ENCODE measurements around the gene PPP2R5C.

The PPP2R5C gene

DNA sequence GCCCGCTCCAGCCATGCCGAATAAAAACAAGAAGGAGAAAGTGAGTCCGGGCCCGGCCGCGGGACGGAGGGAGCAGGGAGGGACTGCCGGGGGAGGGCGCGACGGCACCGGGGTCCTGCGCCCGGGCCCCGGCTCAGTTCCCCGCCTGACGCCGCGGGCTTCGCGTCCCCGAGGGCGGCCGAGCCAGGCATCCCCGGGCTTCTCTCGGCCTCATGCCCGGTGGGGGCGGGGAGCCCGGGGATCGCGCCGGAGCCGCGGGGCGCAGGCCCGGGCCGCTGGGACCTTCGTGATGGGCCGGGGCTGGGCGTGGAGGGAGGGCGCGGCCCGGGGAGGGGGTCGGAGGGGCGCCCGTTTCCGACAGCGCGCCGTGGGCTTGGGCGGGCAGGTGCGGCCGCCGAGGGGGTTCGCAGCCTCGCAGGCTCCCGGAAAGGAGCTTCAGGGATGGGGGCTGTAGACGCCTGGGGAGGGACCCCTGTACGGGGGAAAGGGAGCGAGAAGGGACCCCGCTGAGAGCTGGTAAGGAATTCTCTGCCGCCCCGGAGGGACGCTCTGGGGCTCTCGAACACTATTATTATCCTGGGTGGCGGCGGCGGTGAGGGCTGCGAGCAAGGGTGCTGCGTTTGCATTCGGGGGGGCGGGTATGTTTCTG lies 496 bp downstream of the PPP2R5C start (continued):
- TF ChIP-seq, protein P1, sequence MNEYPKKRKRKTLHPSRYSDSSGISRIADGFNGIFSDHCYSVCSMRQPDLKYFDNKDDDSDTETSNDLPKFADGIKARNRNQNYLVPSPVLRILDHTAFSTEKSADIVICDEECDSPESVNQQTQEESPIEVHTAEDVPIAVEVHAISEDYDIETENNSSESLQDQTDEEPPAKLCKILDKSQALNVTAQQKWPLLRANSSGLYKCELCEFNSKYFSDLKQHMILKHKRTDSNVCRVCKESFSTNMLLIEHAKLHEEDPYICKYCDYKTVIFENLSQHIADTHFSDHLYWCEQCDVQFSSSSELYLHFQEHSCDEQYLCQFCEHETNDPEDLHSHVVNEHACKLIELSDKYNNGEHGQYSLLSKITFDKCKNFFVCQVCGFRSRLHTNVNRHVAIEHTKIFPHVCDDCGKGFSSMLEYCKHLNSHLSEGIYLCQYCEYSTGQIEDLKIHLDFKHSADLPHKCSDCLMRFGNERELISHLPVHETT (tag by site-specific recombination; IDR thresholded peaks at IDR 0.05) = no peak
- TF ChIP-seq SP7 (tag by site-specific recombination; IDR thresholded peaks at IDR 0.05) = peak; percentile 31; the same call in 1 of the 2 replicates
- TF ChIP-seq ZNF610 (tag by site-specific recombination; IDR thresholded peaks at IDR 0.05; ENCODE audit: borderline replicate concordance) = no peak
- TF ChIP-seq, protein P2, sequence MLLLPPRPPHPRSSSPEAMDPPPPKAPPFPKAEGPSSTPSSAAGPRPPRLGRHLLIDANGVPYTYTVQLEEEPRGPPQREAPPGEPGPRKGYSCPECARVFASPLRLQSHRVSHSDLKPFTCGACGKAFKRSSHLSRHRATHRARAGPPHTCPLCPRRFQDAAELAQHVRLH (tag by site-specific recombination; IDR thresholded peaks at IDR 0.05) = no peak
- peak; percentile 38; the same call in 1 of the 2 replicates for TF ChIP-seq ZNF600 (tag by site-specific recombination; IDR thresholded peaks at IDR 0.05)
- TF ChIP-seq ZNF549 (tag by site-specific recombination; IDR thresholded peaks at IDR 0.05) = no peak
- peak; percentile 70 for TF ChIP-seq ZNF335 (tag by site-specific recombination; conservative IDR thresholded peaks at IDR 0.05)
- TF ChIP-seq ZNF23 (tag by site-specific recombination; IDR thresholded peaks at IDR 0.05; ENCODE audit: borderline replicate concordance) = no peak
- peak; percentile 28; the same call in 1 of the 2 replicates for TF ChIP-seq KLF8 (tag by site-specific recombination; IDR thresholded peaks at IDR 0.05)
- no peak for TF ChIP-seq GLI2 (tag by site-specific recombination; IDR thresholded peaks at IDR 0.05; ENCODE audit: borderline replicate concordance, low read depth)
- TF ChIP-seq ZNF518A (tag by site-specific recombination; conservative IDR thresholded peaks at IDR 0.05; ENCODE audit: low read depth) = no peak
- no peak for TF ChIP-seq ZBTB1 (tag by site-specific recombination; IDR thresholded peaks at IDR 0.05)
- TF ChIP-seq OSR2 (tag by site-specific recombination; IDR thresholded peaks at IDR 0.05) = no peak
- TF ChIP-seq ZNF660 (tag by site-specific recombination; IDR thresholded peaks at IDR 0.05) = 0 out of 2 replicates have a peak, but pooled peaks have one; percentile 20
- TF ChIP-seq ZNF157 (tag by site-specific recombination; IDR thresholded peaks at IDR 0.05) = no peak
- no peak for TF ChIP-seq ZNF169 (tag by site-specific recombination; IDR thresholded peaks at IDR 0.05)

DNA sequence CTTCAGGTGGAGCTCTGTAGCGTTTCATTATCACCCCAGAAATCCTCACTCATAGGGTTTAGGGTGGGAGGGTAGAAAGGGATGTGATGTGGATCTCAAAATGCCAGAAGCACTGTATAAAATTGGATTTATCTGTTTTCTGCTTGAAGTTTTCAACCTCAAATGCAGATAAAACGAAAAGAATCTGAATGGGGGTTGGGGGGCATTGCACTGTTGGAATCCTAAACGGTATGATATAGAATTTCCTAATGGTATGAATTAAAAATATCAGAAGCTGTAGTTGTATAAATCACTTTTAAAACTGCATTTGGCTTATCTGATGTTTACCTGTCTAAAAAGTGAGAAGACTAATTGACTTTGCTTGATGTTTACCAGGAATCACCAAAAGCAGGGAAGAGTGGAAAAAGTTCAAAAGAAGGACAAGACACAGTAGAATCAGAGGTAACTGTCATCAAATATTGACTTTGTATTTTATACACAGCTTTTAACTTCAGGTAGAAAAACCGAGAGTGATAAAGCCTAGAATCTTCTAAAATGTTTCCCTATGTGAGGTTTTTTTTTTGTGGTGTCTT lies 1.1 kb downstream of the PPP2R5C start:
- peaks cover 3% of the 10 kb centered on the region for H3K4me1 ChIP-seq (ENCODE audit: control insufficient read depth, insufficient read depth, low read length)
- H3K27ac ChIP-seq (ENCODE audit: extremely low read depth, low read depth, low read length) = no peak overlapping the region
- peak overlapping the region; percentile 66 for H3K4me3 ChIP-seq (ENCODE audit: low read depth, low read length)
- H3K36me3 ChIP-seq (ENCODE audit: control insufficient read depth in 2 of 2, insufficient read depth in 1 of 2, low read length in 2 of 2) = peaks cover 9 to 21% of the 10 kb centered on the region in 2 experiments; a peak in 2 of 3 replicates
- POLR2A ChIA-PET = interaction anchor here (0.9 kb wide), 1 partner anchor 8 kb away, joined by 4 read pairs; no protein-coding TSS in a partner anchor
- no peaks in the 10 kb centered on the region for H3K9me3 ChIP-seq (ENCODE audit: control insufficient read depth, insufficient read depth, low read depth, low read length)
- CTCF ChIA-PET = interaction anchor here (0.5 to 2.0 kb wide), 6 partner anchors 8 to 1341 kb away, joined by 3 to 13 read pairs (median 4); no protein-coding TSS in a partner anchor
- TF ChIP-seq, protein P3, sequence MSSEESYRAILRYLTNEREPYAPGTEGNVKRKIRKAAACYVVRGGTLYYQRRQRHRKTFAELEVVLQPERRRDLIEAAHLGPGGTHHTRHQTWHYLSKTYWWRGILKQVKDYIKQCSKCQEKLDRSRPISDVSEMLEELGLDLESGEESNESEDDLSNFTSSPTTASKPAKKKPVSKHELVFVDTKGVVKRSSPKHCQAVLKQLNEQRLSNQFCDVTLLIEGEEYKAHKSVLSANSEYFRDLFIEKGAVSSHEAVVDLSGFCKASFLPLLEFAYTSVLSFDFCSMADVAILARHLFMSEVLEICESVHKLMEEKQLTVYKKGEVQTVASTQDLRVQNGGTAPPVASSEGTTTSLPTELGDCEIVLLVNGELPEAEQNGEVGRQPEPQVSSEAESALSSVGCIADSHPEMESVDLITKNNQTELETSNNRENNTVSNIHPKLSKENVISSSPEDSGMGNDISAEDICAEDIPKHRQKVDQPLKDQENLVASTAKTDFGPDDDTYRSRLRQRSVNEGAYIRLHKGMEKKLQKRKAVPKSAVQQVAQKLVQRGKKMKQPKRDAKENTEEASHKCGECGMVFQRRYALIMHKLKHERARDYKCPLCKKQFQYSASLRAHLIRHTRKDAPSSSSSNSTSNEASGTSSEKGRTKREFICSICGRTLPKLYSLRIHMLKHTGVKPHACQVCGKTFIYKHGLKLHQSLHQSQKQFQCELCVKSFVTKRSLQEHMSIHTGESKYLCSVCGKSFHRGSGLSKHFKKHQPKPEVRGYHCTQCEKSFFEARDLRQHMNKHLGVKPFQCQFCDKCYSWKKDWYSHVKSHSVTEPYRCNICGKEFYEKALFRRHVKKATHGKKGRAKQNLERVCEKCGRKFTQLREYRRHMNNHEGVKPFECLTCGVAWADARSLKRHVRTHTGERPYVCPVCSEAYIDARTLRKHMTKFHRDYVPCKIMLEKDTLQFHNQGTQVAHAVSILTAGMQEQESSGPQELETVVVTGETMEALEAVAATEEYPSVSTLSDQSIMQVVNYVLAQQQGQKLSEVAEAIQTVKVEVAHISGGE (tag by site-specific recombination; conservative IDR thresholded peaks at IDR 0.05; ENCODE audit: low read depth) = no peak
- TF ChIP-seq, protein P4, sequence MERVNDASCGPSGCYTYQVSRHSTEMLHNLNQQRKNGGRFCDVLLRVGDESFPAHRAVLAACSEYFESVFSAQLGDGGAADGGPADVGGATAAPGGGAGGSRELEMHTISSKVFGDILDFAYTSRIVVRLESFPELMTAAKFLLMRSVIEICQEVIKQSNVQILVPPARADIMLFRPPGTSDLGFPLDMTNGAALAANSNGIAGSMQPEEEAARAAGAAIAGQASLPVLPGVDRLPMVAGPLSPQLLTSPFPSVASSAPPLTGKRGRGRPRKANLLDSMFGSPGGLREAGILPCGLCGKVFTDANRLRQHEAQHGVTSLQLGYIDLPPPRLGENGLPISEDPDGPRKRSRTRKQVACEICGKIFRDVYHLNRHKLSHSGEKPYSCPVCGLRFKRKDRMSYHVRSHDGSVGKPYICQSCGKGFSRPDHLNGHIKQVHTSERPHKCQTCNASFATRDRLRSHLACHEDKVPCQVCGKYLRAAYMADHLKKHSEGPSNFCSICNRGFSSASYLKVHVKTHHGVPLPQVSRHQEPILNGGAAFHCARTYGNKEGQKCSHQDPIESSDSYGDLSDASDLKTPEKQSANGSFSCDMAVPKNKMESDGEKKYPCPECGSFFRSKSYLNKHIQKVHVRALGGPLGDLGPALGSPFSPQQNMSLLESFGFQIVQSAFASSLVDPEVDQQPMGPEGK (tag by site-specific recombination; IDR thresholded peaks at IDR 0.05) = 0 out of 2 replicates have a peak, but pooled peaks have one; percentile 8
- TF ChIP-seq KLF10 (tag by site-specific recombination; IDR thresholded peaks at IDR 0.05) (no peak), ZBTB20 (tag by site-specific recombination; IDR thresholded peaks at IDR 0.05) (0 out of 2 replicates have a peak, but pooled peaks have one; percentile 11), OVOL3 (tag by site-specific recombination; IDR thresholded peaks at IDR 0.05) (no peak)

Measured in HEK293 (cell line).